ENCODE results near the gene ACLY.

ACLY gene

GRCh38 chr17:41870627-41871026 lies 48.1 kb downstream of the ACLY start:
- no peak for TF ChIP-seq CTCF (conservative IDR thresholded peaks at IDR 0.05; ENCODE audit: low read depth, low read length)
- DNase-seq (ENCODE audit: low read depth): no peak

GRCh38 chr17:41870097-41870496 lies 48.7 kb downstream of the ACLY start:
- no peak for TF ChIP-seq CTCF (conservative IDR thresholded peaks at IDR 0.05; ENCODE audit: low read depth, low read length)
- no peak overlapping the region for H3K4me3 ChIP-seq (ENCODE audit: low read depth, low read length)
- DNase-seq (ENCODE audit: low read depth): no peak

More at GRCh38 chr17:41870627-41871026, 48.1 kb downstream of the ACLY start:
- no peak overlapping the region for H3K4me3 ChIP-seq (ENCODE audit: low read depth, low read length)

GRCh38 chr17:41869426-41869825 lies 49.3 kb downstream of the ACLY start:
- TF ChIP-seq CTCF (conservative IDR thresholded peaks at IDR 0.05; ENCODE audit: low read depth, low read length): no peak
- DNase-seq (ENCODE audit: low read depth): no peak

GRCh38 chr17:41868568-41868967 lies 50.2 kb downstream of the ACLY start:
- TF ChIP-seq CTCF (conservative IDR thresholded peaks at IDR 0.05; ENCODE audit: low read depth, low read length): no peak
- no peak for DNase-seq (ENCODE audit: low read depth)
- H3K4me3 ChIP-seq (ENCODE audit: low read depth, low read length): no peak overlapping the region

More at GRCh38 chr17:41869426-41869825, 49.3 kb downstream of the ACLY start:
- H3K4me3 ChIP-seq (ENCODE audit: low read depth, low read length): no peak overlapping the region

GRCh38 chr17:41865596-41865893 lies 53.2 kb downstream of the ACLY start:
- H3K4me3 ChIP-seq (ENCODE audit: low read depth, low read length): peak overlapping the region; percentile 52
- TF ChIP-seq CTCF (conservative IDR thresholded peaks at IDR 0.05; ENCODE audit: low read depth, low read length): no peak
- no peak for DNase-seq (ENCODE audit: low read depth)

GRCh38 chr17:41864836-41865595 lies 53.7 kb downstream of the ACLY start, which contains the start of gene KLHL11:
Gene KLHL11 (minus strand): TSS chr17:41865423. CDS start chr17:41865370, 53 bp downstream.
- no peak for TF ChIP-seq CTCF (conservative IDR thresholded peaks at IDR 0.05; ENCODE audit: low read depth, low read length)
- DNase-seq (ENCODE audit: low read depth): peak; percentile 90
- H3K4me3 ChIP-seq (ENCODE audit: low read depth, low read length): peak within 1 kb of the TSS; percentile 93

GRCh38 chr17:41864498-41864835 lies 54.3 kb downstream of the ACLY start:
- H3K4me3 ChIP-seq (ENCODE audit: low read depth, low read length): peak overlapping the region; percentile 93
- TF ChIP-seq CTCF (conservative IDR thresholded peaks at IDR 0.05; ENCODE audit: low read depth, low read length): no peak
- peak; percentile 17 for DNase-seq (ENCODE audit: low read depth)
